NCI-H1436 (cell line): ENCODE measurements around the gene SPINK6.

Source experiments
- DNase-seq: peaks from one replicate; lab custom pipeline; 2025; lab: John Stamatoyannopoulos, UW

SPINK6 gene

DNA sequence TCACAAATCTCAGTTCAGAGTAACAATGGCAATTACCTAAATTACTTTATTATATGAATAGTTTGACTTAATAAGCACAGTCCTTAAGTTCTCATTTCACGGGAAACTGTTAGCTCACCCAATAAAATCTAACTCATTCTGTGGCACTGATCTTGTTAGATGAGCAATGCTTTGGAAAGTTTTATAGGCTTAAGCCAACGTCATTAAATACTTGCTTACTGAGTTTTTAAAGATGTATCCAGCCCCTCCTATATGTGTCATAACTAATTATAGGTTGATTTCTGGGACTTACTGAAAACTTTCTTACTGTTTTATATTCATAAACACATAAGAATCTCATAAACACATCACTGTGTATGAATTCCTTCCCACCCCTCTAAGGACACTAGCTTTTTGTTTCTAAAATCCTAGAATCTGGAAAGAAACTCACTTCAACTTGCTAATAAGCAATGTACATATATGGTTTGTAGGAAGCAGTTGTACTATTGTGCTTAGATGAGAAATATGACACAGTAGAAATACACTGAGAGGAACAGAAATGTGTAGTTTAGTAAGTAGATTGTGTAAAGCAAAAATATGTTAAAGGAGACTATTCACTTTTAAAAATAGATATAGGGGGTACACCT, 21.4 kb downstream of the SPINK6 start:
- no peak for DNase-seq

DNA sequence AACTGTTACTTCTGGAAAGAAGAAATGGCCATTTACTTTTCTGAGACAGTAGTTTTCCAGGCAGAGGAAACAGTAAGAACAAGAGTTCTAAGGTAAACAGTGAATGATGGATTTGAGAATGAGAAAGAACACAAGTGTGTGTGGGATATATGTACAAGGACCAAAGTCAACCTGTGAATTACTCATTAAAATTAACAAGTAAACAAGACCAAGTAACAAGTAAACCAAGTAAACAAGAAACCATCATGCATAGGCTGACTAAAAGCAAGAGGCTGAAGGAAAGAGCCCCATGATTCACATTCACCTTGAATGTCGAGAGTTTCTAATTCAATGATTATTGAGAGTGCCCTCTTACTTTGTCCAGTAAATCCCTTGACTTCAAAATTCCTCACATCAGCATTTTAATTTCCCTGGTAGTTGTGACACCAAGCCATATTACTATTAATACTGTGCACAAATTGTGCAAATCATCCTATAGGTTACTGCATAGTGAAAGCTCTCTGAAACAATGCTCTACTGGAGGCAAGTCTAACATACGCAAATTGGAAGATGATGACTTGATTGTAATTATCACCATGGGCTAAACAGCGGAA, 25.6 kb downstream of the SPINK6 start:
- DNase-seq, result no peak

- DNase-seq, result no peak
These were observed 27.0 kb downstream of the SPINK6 start for GRCh38 chr5:148229840-148230239.

DNA sequence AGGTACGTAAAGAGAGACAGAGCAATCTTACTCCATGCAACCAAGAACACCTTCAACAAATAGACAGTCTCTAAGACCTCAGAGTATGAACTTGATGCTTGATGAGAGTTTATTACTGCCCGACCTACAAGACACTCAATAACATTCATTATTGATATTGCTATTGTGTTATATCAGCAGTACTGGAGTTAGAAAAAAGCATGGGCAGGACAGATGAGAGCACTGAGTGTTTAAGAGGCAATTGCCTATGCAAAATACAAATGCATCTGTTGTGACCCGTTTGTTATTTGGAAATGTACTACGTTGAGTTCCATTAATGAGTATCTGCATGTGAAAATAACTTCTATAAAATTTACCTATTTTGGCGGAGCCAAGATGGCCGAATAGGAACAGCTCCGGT, 27.4 kb downstream of the SPINK6 start:
- no peak for DNase-seq

GRCh38 chr5:148237785-148238417, 35.1 kb downstream of the SPINK6 start:
- no peak for DNase-seq

DNA sequence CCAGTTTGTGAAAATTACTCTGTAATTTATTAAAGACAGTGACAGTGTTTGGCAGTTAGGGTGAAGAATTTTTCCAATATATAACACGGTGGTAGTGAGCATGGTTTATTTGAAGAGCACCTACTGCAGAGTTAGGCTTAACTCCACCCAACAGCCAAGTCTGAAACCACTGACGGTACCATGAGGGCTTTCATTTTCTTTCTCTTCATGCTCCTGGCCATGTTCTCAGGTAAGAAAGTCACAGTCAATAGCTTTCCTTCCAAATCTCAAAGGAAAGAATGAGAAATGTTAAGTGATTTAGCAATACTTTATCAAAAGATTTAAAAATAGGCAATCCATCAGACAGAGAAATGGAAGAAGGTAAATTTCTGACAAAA, 35.6 kb downstream of the SPINK6 start, which contains the start of gene MARCOL:
MARCOL (plus strand) TSS at position 108 of the 377 bp plus-strand sequence; CDS start at position 181, 73 bp downstream.
- DNase-seq, result no peak

- DNase-seq, result no peak
These were observed 46.1 kb downstream of the SPINK6 start for GRCh38 chr5:148248894-148249293.

DNA sequence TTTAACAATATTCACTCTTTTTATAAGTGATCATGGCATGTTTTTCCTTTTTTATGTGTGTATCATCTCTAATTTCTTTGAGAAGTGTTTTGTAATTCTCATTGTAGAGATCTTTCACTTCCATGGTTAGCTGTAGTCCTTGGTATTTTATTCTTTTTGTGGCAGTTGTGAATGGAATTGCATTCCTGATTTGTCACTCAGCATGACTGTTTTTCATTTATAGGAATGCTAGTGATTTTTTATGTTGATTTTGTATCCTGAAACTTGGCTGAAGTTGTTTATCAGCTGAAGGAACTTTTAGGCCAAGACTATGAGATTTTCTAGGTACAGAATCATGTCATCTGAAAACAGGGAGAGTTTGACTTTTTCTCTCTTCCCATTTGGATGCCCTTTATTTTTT, 52.6 kb downstream of the SPINK6 start:
- no peak for DNase-seq

GRCh38 chr5:148259288-148259687, 56.4 kb downstream of the SPINK6 start:
- no peak for DNase-seq

GRCh38 chr5:148261221-148261620, 58.4 kb downstream of the SPINK6 start:
- DNase-seq, result no peak
